Keratinocyte (primary cell): ENCODE results near the gene KLC1.

Source experiments
- CTCF ChIP-seq, 3 experiments: IDR thresholded peaks in 1 of 3; conservative IDR thresholded peaks in 1 of 3; optimal IDR thresholded peaks in 1 of 3; 2 replicates in 2 of 3; 3 replicates in 1 of 3; pipeline versions ENCODE3 to v1.5.1; 2011; ENCODE audit warnings: low read length in 3 of 3, mild to moderate bottlenecking in 3 of 3, moderate library complexity in 2 of 3, control low read depth in 1 of 3, inconsistent platforms in 1 of 3; ENCODE audit not compliant: insufficient read depth in 2 of 3; ENCODE audit errors: extremely low read depth in 1 of 3
- EZH2 ChIP-seq: IDR thresholded peaks from one replicate; pipeline ENCODE4 v1.6.1; 2012; ENCODE audit warnings: inconsistent platforms, mild to moderate bottlenecking, low read length, moderate library complexity

DNA sequence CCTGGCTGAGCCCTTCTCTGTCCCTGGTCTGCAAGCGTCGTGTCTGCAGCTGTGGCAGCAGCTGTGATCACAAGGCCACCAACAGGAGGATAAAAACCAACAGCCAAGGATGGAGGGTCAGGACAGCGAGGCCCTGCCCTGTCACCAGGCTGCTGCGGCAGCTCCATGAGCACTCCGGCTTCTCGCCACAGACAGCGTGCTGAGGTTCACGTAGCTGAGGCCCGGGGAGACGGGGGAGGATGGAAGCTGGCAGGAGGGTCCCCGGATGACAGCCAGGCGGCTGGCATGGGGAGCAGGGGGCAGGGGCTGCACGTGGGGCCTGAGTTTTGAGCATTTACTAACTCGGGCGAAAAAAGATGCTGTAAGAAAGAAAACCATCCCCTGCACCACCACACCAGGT is 80.8 kb downstream of the KLC1 start:
- TF ChIP-seq CTCF (optimal IDR thresholded peaks at IDR 0.05 in 1 of 3, IDR thresholded peaks at IDR 0.05 in 1 of 3, conservative IDR thresholded peaks at IDR 0.05 in 1 of 3; ENCODE audit: extremely low read depth in 1 of 3, insufficient read depth in 2 of 3, low read length in 3 of 3), result no peak
- TF ChIP-seq EZH2, result no peak
